NCI-H345 (cell line): ENCODE measurements around the gene PTH.

Source experiments
- DNase-seq: peaks from one replicate; lab custom pipeline; 2025; lab: John Stamatoyannopoulos, UW

PTH gene

DNA sequence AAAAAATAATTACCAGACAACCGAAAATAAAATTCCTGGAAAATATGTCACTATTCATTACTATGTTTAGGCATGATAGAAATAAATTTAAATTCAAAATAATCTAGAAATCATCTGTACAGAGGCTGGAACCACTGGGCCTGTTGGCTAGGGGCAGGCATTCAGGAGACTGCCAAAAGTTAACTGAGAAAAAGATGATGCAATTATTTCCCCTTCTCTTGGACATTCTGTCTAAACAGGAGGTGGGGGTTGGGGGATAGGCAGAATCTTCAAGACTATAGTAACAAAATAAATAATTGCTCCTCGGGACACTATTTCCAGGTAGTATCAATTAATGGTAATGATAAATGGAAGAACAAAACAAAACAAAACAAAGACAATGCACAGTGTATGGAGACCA is 46.9 kb downstream of the PTH start:
- no peak for DNase-seq

DNA sequence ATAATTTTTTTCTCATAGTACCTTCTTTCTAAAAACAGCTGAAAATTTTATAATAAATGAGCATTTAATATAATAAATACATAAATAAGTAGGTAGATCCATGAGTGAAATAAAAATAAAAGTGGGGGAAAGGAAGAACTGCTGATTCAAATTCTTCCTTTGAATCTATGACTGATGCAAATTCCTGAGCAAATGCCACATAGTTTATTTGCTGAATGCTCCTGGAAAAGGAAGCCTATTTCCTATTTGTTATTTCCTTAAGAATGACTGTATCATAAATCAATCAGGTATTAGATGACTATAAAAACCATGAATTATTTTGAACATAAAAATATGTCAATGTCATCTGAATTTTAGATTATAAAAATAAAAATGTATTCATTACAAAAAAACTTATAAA is 49.4 kb downstream of the PTH start:
- DNase-seq, result no peak

DNA sequence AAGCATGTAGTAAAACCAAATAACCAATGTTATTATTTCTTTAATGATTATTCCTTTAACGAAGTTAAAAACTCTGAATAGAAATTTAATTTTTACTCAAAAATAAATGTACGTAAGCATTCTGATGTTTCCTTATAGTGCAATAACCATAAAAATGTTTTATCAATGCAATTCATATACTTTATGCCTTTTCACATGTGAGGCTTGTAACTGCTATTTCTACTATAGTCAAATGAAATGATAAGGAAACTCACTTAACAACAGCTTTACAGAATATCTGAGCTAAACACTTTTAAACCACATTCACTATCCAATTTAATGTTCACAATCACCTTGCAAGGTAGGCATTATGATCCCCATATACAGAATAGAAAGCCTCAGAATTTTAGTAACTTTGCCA is 50.2 kb downstream of the PTH start:
- no peak for DNase-seq
